A673 (cell line): ENCODE results near the gene IL20RA. TPM values are rescaled to one million over a fixed set of nuclear protein-coding genes. Genes with fewer than 3 reads are reported as not detected.

Experiments used
- Bru-seq: library from RNA; stranded (reverse); fragments of 400-500 nt; gene quantifications from one replicate; lab custom pipeline; 2021; lab: Mats Ljungman, UMichigan
- BruChase-seq, 2 experiments: library from RNA; stranded (reverse); fragments of 400-500 nt; gene quantifications; one replicate each; lab custom pipeline; 2021; lab: Mats Ljungman, UMichigan
- BruUV-seq: library from RNA; stranded (reverse); fragments of 400-500 nt; replicated peaks from 2 replicates; lab custom pipeline; 2021; lab: Mats Ljungman, UMichigan
- CTCF ChIA-PET: fragments of 300-600 bp; sonication (Branson Sonifier 250); formaldehyde crosslinking; loops from one replicate; lab custom pipeline; 2022; ENCODE audit warnings: antibody characterized with exemption; lab: Charles Lee
- POLR2A ChIA-PET: fragments of 300-600 bp; sonication (Branson Sonifier 250); formaldehyde crosslinking; loops from one replicate; lab custom pipeline; 2022; ENCODE audit warnings: antibody characterized with exemption; ENCODE audit not compliant: low non-redundant PET; lab: Charles Lee
- DNase-seq: peaks from one replicate; pipeline ENCODE4 v3.0.0-alpha.2; 2015; ENCODE audit warnings: low spot score
- H3K27ac ChIP-seq: fragments of 200-600 bp; sonication (generic); 2 replicates; pipeline ENCODE4 v1.5.1; 2016; ENCODE audit warnings: mixed run types, low read depth, mild to moderate bottlenecking, mixed read lengths, antibody characterized with exemption, low read length; ENCODE audit not compliant: poor library complexity, severe bottlenecking
- H3K27me3 ChIP-seq: fragments of 200-600 bp; sonication (generic); replicated peaks from 2 replicates; pipeline ENCODE4 v1.6.1; 2017; ENCODE audit warnings: mixed run types, low read depth, mild to moderate bottlenecking, mixed read lengths, antibody characterized with exemption, low read length; ENCODE audit not compliant: insufficient read depth, poor library complexity
- H3K36me3 ChIP-seq: fragments of 200-600 bp; sonication (generic); 2 replicates; pipeline ENCODE4 v1.6.1; 2016; ENCODE audit warnings: mixed run types, mild to moderate bottlenecking, mixed read lengths, antibody characterized with exemption, low read length; ENCODE audit not compliant: insufficient read depth, poor library complexity, severe bottlenecking
- H3K4me1 ChIP-seq: fragments of 200-600 bp; sonication (generic); 2 replicates; pipeline ENCODE4 v1.6.1; 2017; ENCODE audit warnings: mixed run types, mild to moderate bottlenecking, mixed read lengths, antibody characterized with exemption, low read length; ENCODE audit not compliant: insufficient read depth, poor library complexity, severe bottlenecking
- H3K4me3 ChIP-seq: fragments of 200-600 bp; sonication (generic); 2 replicates; pipeline ENCODE4 v1.5.1; 2016; ENCODE audit warnings: low read depth, mixed run types, mild to moderate bottlenecking, mixed read lengths, low read length; ENCODE audit not compliant: poor library complexity, severe bottlenecking
- H3K9me3 ChIP-seq: fragments of 200-600 bp; sonication (generic); 2 replicates; pipeline ENCODE4 v1.6.1; 2016; ENCODE audit warnings: mixed run types, low read depth, mild to moderate bottlenecking, mixed read lengths, antibody characterized with exemption, low read length; ENCODE audit not compliant: poor library complexity, severe bottlenecking
- CTCF ChIP-seq: fragments of 300-800, 200-600 bp; sonication (generic); conservative IDR thresholded peaks from 2 replicates; pipeline ENCODE4 v1.5.1; 2017; ENCODE audit warnings: low read depth, mild to moderate bottlenecking, antibody characterized with exemption, low read length, moderate library complexity, mixed read lengths
- EZH2 ChIP-seq: fragments of 200-600 bp; sonication (generic); IDR thresholded peaks from 2 replicates; pipeline ENCODE4 v1.6.1; 2017; ENCODE audit warnings: borderline replicate concordance, low read depth, mild to moderate bottlenecking, mixed read lengths, antibody characterized with exemption, low read length; ENCODE audit not compliant: poor library complexity, severe bottlenecking
- intact Hi-C: fragments of 100-400 bp; cut with micrococcal nuclease; formaldehyde crosslinking; loops from one replicate; pipeline ENCODE4 v1.10.0; 2022; ENCODE audit not compliant: unreplicated experiment
- long read RNA-seq: library from polyadenylated mRNA; stranded (forward); transcript quantifications from one replicate; pipeline ENCODE4 v2.0.0, GENCODE V29; 2022
- total RNA-seq: library from RNA; stranded (reverse); gene quantifications from 2 replicates; pipeline ENCODE4 v1.2.3, GENCODE V29; 2021

IL20RA gene
- total RNA-seq (not detected in 2 replicates), Bru-seq, nascent RNA (not detected), BruChase-seq, experiment 1, labeled RNA remaining after a 2-hour chase (not detected), BruChase-seq, experiment 2, labeled RNA remaining after a 6-hour chase (not detected)
- long read RNA-seq: 0 reads

GRCh38 chr6:137044366-137045221, at the start of gene IL20RA:
Gene IL20RA (minus strand): TSS chr6:137044965. CDS start chr6:137044728, 237 bp downstream.
- intact Hi-C loops: no loop called here
- H3K9me3 ChIP-seq: no peaks in the 10 kb centered on the region
- no peak for DNase-seq
- no TSS peak for BruUV-seq
- H3K4me3 ChIP-seq: peak within 1 kb of the TSS; percentile 53
- no peaks in the 10 kb centered on the region for H3K4me1 ChIP-seq
- ChIA-PET CTCF (no interaction called here), POLR2A (no interaction called here)
- H3K27me3 ChIP-seq: peaks cover 59% of the 10 kb centered on the region
- H3K36me3 ChIP-seq: no peaks in the 10 kb centered on the region
- no peak within 1 kb of the TSS for H3K27ac ChIP-seq
- no peak for TF ChIP-seq CTCF

GRCh38 chr6:137093183-137094069, 48.7 kb upstream of the IL20RA start:
- ChIA-PET CTCF (interaction anchor here (0.6 to 1.0 kb wide), 9 partner anchors 10 to 882 kb away, joined by 3 to 13 read pairs (median 4); no protein-coding TSS in a partner anchor), POLR2A (interaction anchor here (0.7 kb wide), 1 partner anchor 14 kb away, joined by 3 read pairs; no protein-coding TSS in a partner anchor)
- Histone ChIP-seq H3K9me3 (no peaks in the 10 kb centered on the region), H3K27ac (no peak overlapping the region), H3K27me3 (no peaks in the 10 kb centered on the region), H3K4me3 (no peak overlapping the region), H3K36me3 (no peaks in the 10 kb centered on the region), H3K4me1 (no peaks in the 10 kb centered on the region)
- TF ChIP-seq CTCF (no peak), EZH2 (no peak)
- BruUV-seq: no TSS peak
- intact Hi-C loops: loop anchor here (2.0 kb wide), 2 partner anchors 221 to 547 kb away; no protein-coding TSS in a partner anchor
- DNase-seq: no peak

DNA sequence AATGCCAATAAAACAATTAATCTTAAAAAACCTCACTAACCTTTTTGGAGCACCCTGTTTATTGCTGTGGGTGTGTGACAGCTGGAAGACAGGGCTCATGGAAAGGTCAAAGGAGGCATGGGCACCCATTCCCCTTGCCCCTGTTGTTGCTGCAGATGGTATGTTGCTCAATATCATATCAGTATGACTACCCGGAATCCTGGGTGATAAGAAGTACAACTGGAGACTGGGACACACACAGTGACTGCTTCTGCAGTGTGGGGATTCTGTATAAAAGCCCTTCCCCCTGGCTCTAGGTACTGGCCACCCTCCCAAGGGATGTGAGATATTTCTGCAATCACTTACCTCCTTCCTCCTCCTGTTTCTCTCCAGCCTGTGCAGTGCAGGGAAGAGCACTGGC, 47.3 kb upstream of the IL20RA start:
- H3K27ac ChIP-seq: no peak overlapping the region
- no peaks in the 10 kb centered on the region for H3K36me3 ChIP-seq
- DNase-seq: no peak
- POLR2A ChIA-PET: no interaction called here
- CTCF ChIA-PET: no interaction called here
- no TSS peak for BruUV-seq
- TF ChIP-seq EZH2: no peak
- TF ChIP-seq CTCF: no peak
- H3K4me3 ChIP-seq: no peak overlapping the region
- intact Hi-C loops: no loop called here
- H3K4me1 ChIP-seq: no peaks in the 10 kb centered on the region
- no peaks in the 10 kb centered on the region for H3K27me3 ChIP-seq
- H3K9me3 ChIP-seq: no peaks in the 10 kb centered on the region
